ENCODE results near the gene LCN12. TPM values are rescaled to one million over a fixed set of nuclear protein-coding genes. Genes with fewer than 3 reads are reported as not detected.

LCN12 gene
- total RNA-seq, 1 donor from 2014 or later, result not detected

DNA sequence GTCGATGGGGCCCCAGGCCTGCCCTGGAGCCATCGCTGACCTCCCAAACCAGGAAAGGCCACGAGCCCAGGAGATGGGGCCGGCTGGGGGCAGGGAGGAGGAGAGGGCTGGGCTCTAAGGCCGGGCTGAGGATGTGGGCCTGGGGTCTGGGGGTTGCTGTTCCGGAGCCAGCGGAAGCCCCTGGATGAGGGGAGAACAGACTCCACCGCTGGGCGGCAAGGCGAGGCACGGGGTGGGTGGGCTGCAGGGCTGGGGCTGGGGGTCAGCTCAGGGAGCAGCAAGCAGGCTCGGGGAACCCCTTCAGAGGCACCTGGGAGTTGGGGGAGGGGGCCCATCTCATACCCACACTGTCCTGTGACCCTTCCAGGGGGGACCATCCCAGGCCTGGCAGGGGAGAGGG is 11.7 kb downstream of the LCN12 start:
- TF ChIP-seq, protein P1, sequence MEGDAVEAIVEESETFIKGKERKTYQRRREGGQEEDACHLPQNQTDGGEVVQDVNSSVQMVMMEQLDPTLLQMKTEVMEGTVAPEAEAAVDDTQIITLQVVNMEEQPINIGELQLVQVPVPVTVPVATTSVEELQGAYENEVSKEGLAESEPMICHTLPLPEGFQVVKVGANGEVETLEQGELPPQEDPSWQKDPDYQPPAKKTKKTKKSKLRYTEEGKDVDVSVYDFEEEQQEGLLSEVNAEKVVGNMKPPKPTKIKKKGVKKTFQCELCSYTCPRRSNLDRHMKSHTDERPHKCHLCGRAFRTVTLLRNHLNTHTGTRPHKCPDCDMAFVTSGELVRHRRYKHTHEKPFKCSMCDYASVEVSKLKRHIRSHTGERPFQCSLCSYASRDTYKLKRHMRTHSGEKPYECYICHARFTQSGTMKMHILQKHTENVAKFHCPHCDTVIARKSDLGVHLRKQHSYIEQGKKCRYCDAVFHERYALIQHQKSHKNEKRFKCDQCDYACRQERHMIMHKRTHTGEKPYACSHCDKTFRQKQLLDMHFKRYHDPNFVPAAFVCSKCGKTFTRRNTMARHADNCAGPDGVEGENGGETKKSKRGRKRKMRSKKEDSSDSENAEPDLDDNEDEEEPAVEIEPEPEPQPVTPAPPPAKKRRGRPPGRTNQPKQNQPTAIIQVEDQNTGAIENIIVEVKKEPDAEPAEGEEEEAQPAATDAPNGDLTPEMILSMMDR (IDR thresholded peaks at IDR 0.05), result no peak
- TF ChIP-seq POLR2AphosphoS5 (IDR thresholded peaks at IDR 0.05; ENCODE audit: insufficient read depth in 1 of 2, low read depth in 1 of 2), result no peak
- TF ChIP-seq POLR2A (IDR thresholded peaks at IDR 0.05), result no peak
- intact Hi-C loops (cut with DNase I), result no loop called here

GRCh38 chr9:136964171-136964689 is 12.2 kb downstream of the LCN12 start:
- no peak for DNase-seq (ENCODE audit: extremely low spot score in 2 of 2)
- TF ChIP-seq, protein P1 (IDR thresholded peaks at IDR 0.05), result no peak
- TF ChIP-seq POLR2AphosphoS5 (IDR thresholded peaks at IDR 0.05; ENCODE audit: insufficient read depth in 1 of 2, low read depth in 1 of 2) (no peak), POLR2A (IDR thresholded peaks at IDR 0.05) (no peak)
- no peak overlapping the region for H3K4me3 ChIP-seq
- no peak overlapping the region for H3K27ac ChIP-seq
- H3K36me3 ChIP-seq, result no peaks in the 10 kb centered on the region
- peaks cover 34% of the 10 kb centered on the region for H3K4me1 ChIP-seq
- intact Hi-C loops (cut with DNase I), result no loop called here
- H3K27me3 ChIP-seq, result no peaks in the 10 kb centered on the region
- H3K9me3 ChIP-seq, result no peaks in the 10 kb centered on the region

More for the DNA sequence above, 11.7 kb downstream of the LCN12 start:
- Histone ChIP-seq H3K27ac (no peak overlapping the region), H3K4me1 (peaks cover 34% of the 10 kb centered on the region), H3K9me3 (no peaks in the 10 kb centered on the region), H3K36me3 (no peaks in the 10 kb centered on the region), H3K4me3 (no peak overlapping the region), H3K27me3 (no peaks in the 10 kb centered on the region)
- no peak for DNase-seq (ENCODE audit: extremely low spot score in 2 of 2)

- intact Hi-C loops (cut with DNase I), result no loop called here
- H3K27ac ChIP-seq, result no peak overlapping the region
- H3K9me3 ChIP-seq, result no peaks in the 10 kb centered on the region
- H3K36me3 ChIP-seq, result no peaks in the 10 kb centered on the region
- no peaks in the 10 kb centered on the region for H3K27me3 ChIP-seq
- DNase-seq (ENCODE audit: extremely low spot score in 2 of 2), result no peak
- H3K4me3 ChIP-seq, result no peak overlapping the region
- TF ChIP-seq POLR2AphosphoS5 (IDR thresholded peaks at IDR 0.05; ENCODE audit: insufficient read depth in 1 of 2, low read depth in 1 of 2) (no peak), POLR2A (IDR thresholded peaks at IDR 0.05) (no peak)
- TF ChIP-seq, protein P1 (IDR thresholded peaks at IDR 0.05), result no peak
- peaks cover 34% of the 10 kb centered on the region for H3K4me1 ChIP-seq
These were observed 12.9 kb downstream of the LCN12 start for GRCh38 chr9:136964833-136965422.

DNA sequence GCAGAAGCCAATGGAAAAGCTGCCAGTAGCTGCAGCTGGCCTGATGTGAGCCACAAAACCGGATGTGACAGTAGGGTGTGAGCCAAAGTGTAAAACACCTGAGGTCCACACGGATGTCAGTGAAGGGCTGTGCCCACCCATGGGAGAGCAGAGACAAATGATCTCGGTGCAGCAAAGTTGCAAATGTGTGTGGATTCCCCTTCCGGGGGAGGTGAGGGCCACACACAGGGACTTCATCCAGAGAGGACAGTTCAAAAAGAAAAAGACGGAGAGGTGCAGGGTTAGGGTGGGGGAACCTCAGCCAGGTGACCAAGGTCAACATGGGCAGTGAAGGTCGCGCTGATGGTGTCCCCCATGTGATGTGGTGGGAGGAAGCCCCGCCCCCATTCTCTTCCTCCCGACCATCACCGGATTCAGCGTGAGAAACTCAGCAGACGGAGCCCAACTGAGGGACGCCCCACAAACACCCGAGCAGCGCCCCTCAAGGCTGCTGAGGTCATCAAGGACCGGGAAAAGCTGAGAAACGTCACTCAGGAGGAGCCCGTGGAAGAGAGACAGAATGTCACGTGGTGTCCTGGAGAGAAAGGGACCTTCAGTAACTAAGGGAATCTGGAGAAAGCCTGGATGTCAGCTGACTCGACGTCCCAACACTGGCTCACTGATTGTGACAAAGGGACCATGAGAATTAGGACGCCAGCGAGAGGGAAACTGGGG is 13.9 kb downstream of the LCN12 start:
- no peaks in the 10 kb centered on the region for H3K36me3 ChIP-seq
- H3K27ac ChIP-seq, result no peak overlapping the region
- H3K4me3 ChIP-seq, result no peak overlapping the region
- H3K27me3 ChIP-seq, result no peaks in the 10 kb centered on the region
- intact Hi-C loops (cut with DNase I), result no loop called here
- no peaks in the 10 kb centered on the region for H3K9me3 ChIP-seq
- DNase-seq (ENCODE audit: extremely low spot score in 2 of 2), result no peak
- peaks cover 32% of the 10 kb centered on the region for H3K4me1 ChIP-seq
- TF ChIP-seq, protein P1 (IDR thresholded peaks at IDR 0.05), result no peak
- TF ChIP-seq POLR2A (IDR thresholded peaks at IDR 0.05), result no peak
- TF ChIP-seq POLR2AphosphoS5 (IDR thresholded peaks at IDR 0.05; ENCODE audit: insufficient read depth in 1 of 2, low read depth in 1 of 2), result peak in 1 of 2 donors; percentile 35

Data from vagina (tissue), 2 donors.